HG03521 (cell line): ENCODE results near the gene WNT5B.

ENCODE experiments used
- ATAC-seq: cut with Tn5 transposase; IDR thresholded peaks from one replicate; pipeline ENCODE4 v1.9.1; 2021; ENCODE audit warnings: mild to moderate bottlenecking, moderate library complexity; ENCODE audit not compliant: unreplicated experiment

WNT5B gene

GRCh38 chr12:1628666-1629337, at the start of gene WNT5B:
TSS of gene WNT5B (plus strand) at chr12:1629231. CDS start at chr12:1631355, 2,124 bp downstream.
- no peak for ATAC-seq

- no peak for ATAC-seq
Observed at GRCh38 chr12:1579651-1580435, 49.2 kb upstream of the WNT5B start.

DNA sequence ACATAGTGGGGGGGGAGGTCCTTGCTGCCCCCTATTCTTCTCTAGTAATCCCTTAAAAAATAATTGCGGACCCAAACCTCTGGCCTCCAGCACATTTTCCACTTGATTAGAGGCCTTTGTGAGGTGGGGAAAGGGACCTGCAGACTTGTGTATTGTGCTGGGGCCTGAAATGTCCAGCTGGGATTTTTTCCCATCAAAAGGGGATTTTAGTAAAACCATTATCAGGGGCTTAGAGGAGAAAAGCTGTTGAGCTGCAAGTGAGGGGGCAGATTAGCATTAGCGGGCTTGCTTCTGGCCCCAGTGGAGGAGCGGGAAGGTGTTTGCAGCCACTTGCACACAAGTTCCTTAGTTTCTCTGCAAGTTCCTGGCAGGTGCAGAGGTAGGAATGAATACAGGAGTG, 48.5 kb upstream of the WNT5B start:
- no peak for ATAC-seq

GRCh38 chr12:1581973-1582708, 46.9 kb upstream of the WNT5B start:
- no peak for ATAC-seq

DNA sequence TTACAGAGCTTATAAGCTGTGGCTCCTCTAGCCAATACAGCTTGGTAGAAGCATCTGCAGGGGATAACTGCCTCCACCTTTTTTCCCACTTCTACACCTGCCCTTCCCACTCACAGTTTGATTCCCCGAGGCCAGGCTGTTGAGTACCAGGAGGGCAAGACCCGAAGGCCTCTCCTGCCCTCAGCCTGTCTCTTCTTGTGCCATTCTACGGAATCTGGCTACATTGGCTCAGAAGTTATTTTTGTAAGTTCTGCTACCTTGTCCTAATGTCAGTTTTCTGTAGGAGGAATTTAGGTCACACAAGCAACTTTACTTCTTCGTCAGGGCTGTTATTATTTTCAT, 46.4 kb upstream of the WNT5B start:
- ATAC-seq = no peak

DNA sequence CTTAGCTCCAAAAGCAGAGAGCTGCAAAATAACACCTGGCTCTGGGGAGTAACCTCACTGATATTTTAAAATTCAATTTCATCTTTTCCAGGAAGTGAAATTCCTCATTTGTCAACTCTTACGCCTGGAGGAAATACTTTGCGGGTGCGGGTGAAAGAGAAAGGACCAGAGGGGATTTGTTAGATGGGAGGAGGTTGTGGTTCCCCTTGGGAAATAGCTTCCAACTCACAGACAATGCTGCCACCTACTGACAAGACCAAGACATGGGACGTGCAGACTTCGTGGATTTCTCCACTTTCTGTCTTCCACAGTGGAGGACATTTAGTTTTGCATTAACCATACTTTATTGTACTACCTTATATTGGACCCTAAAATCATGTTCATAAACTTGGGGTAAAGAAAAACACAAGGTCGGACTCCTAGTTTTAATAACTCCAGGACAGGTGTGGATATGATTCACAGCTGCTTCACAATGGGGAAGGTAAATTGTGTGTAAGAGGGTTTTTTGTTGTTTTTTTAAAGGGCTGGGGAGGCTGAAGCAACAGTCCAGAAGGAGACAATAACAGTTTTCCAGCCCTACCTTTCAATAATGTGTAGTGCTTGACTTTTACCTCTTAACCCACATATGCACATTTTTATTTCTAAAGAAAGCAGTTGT, 45.5 kb upstream of the WNT5B start:
- no peak for ATAC-seq

DNA sequence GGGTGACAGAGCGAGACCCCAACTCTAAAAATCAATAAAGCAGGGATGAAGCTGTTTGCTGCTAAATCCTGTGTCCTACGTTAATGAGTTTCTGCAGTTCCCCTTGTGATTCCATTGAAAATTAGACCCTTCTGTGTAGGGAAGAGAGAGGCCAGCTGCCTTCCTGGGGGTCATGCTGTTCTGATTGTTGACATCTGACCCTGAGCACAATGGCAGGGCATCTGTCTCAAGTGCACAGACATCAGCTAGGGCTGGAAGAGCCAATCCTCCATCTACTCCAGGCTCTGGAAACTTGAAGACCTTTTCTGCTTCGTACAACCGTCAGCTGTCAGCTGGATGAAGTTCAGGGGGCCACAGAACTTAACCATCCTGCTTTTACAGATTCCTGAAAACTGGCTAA, 44.7 kb upstream of the WNT5B start:
- no peak for ATAC-seq

GRCh38 chr12:1587927-1588574, 41.0 kb upstream of the WNT5B start:
- no peak for ATAC-seq

- ATAC-seq = no peak
Observed at GRCh38 chr12:1588575-1588947, 40.5 kb upstream of the WNT5B start.

GRCh38 chr12:1590221-1590979, 38.6 kb upstream of the WNT5B start:
- ATAC-seq = no peak

DNA sequence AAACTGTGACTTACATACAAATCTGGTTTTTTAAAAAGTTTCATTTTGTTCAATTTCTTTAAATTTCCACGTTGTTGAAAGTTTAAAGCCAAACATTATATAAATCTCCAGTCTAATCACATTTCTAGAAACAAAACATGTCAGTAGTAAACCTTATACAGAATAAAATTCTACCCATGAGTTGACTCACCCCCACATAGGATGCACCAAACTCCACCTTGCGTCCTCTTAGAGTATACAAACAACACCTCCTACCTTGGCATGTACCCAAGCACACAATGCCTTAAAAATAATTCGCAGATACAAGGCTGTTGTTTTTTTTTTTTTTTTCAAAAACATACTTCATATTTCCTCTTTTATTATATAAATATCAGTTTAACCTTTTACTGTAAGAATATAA, 38.0 kb upstream of the WNT5B start:
- no peak for ATAC-seq

DNA sequence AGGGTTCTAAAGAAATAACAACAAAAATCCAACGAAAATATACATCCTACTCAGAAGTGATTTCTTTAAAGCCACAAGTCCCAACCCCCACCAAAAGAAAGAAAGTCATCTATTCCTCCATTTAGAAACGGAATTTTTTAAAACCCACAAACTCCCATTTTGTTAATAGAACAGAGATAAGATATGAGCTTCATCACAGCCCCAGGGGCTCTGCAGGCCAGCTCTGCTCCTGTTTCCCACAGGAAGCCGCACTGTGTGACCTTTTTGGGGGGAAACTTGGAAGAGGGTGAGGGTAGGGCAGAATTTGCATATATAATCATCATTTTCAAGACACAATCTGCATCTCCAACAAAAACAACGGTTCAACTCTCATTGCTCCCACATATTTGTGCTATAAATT, 37.5 kb upstream of the WNT5B start:
- no peak for ATAC-seq

DNA sequence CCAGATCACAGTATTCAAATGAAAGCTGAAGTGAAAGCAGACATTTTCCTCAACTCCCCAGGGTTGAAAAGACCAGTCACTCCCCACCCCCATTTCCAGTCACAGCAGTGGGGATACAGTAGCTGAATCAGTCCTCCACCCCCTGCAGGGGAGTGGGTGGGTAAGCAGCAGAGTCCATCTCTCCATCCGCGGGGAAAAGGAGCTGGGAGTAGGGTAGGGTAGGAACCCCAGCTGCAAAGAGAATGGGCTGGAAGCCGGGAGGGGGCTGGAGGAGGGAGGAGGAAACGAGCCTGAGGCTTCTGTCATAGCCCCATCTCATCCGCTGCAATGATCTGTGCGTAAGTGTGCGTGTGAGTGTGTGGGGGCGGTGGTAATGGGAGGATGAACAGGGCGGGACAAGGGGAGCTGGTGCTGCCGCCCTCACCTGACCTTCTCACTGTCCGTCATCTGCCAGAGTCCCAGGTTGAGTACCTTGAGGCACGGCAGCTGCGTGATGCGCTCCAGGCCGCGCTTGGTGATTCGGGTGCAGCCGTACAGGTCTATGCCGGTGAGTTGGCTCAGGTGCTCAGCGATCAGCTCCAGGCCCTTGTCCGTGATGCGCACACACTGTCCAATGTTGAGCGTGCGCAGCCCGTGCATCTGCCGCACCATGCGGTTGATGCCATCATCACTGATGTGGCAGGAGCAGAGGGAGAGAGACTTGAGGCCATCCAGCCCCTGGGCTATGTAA, 36.4 kb upstream of the WNT5B start:
- ATAC-seq = no peak

DNA sequence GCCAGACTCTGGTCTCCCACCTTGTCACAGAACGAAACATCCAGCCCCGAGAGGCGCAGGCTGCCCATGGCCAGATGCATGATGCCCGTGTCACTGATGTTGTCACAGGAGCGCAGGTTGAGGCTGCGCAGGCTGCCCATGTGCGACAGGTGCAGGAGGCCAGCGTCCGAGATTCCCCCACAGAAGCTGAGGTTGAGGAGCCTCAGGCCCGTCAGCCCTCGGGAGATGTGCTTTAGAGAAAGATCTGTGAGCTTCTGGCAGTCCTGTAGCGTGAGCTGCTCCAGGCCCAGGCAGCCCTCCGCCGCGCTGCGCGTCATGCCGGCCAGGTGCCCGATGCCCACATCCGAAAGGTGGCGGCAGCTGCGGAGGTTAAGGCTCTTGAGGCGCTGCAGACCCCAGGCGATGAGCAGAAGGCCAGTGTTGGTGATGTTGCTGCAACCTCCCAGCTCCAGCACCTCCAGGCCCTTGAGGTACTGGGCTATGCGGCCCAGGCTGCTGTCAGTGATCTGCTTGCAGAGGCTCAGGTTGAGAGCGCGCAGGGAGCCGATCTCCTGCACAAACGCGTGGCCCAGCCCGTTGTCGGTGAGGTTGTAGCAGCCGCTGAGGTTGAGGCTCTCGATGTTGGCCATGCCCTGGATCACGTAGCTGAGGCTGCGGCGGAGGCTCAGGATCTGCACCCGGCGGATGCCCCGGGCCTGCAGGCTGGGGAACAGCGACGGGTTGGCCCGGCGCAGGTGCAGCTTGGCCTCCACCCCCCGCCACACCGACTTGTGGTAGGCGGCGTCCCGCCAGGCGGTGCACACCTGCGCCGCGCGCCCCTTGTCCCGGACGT, 35.6 kb upstream of the WNT5B start:
- peak; percentile 16 for ATAC-seq

DNA sequence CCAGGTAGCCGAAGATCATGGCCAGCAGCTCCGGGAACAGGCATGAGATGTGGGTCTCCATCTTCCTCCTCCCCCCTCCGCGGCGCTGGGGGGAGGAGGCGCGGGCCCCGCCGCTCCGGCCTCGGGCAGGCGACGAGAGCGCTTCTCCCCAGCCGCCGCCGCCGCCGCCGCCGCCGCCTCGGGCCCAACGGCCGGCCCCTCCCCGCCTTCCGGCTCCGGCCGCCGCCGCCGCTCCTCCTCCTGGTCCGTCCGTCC, 35.1 kb upstream of the WNT5B start:
- peak; percentile 45 for ATAC-seq

DNA sequence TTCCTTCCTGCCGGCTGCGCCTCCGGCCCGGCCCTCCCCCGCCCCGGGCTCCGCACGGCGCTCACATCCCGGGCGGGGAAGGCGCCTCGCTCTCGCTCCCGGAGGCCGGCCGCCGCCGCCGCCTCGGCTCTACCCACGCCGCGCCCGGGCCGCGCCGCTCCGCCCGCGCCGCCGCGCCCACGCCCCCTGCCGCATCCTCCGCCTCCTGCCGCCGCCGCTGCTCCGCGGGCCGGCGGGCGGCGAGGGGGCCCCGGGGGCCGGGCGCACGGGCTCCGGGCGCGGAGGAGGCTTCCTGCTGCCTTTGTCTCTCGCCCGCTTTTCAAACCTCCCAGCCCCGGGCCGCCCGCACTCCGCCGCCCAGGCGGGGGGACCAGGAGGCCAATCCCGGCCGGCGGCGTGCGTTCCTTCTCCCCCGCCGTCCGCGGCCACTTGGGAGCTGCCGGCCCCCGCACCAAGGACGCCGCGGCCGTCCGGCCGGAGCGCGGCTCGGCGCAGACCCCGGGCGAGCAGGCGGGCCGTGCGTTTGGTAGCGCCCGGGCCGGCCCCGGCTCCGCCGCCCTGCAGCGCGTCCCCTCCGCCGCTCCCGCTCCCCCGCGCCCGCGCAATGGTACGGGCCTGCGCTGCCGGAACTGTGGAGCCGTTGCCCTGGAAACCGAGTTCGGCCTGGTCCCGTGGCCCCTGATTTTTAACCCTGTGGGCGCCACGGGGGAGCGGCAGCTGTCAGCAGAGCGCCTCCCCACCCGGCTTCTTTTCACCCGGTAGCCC, 34.6 kb upstream of the WNT5B start, which contains the start of gene FBXL14:
TSS of gene FBXL14 (minus strand) at position 321 of the 765 bp plus-strand sequence. CDS start 515 bp downstream, outside the sequence.
- ATAC-seq = peak; percentile 58

DNA sequence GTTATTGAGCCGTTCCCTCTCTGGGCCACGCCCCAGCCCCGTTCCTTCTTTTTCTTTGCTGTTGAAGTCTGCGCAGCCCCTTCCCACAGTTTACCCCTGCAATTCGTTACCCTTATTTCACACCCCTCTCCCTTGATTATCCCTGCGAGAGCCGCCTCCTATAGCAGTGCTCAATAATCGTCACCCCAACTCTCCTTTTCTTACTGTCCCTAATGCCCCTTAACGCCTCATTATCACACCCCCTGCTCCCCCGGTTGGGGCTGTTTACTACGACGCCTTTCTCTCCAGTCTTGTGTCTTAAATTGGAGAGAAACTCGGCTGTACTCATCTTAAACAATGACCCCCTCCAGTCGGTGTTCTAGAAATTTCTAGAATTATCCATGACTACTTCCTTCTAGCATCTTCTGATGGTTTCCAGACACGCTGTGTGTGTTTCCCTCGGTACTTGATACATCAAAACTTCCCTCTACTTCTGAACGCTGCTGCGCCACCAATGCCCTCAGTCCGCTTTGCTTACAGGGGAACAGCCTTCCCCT, 33.9 kb upstream of the WNT5B start:
- ATAC-seq = no peak
